K562 treated with DMSO at 1 percent for 48 hours (cell line): ENCODE results near the gene PRSS56. TPM values are rescaled to one million over a fixed set of nuclear protein-coding genes. Genes with fewer than 3 reads are reported as not detected.

Source experiments
- total RNA-seq: library from RNA; unstranded; fragments of 300-600 nt; gene quantifications from 2 replicates; pipeline ENCODE4 v1.2.3, GENCODE V29; 2022; ENCODE audit warnings: low replicate concordance; ENCODE audit errors: extremely low read depth

Gene PRSS56
- not detected in 2 replicates for total RNA-seq

DNA sequence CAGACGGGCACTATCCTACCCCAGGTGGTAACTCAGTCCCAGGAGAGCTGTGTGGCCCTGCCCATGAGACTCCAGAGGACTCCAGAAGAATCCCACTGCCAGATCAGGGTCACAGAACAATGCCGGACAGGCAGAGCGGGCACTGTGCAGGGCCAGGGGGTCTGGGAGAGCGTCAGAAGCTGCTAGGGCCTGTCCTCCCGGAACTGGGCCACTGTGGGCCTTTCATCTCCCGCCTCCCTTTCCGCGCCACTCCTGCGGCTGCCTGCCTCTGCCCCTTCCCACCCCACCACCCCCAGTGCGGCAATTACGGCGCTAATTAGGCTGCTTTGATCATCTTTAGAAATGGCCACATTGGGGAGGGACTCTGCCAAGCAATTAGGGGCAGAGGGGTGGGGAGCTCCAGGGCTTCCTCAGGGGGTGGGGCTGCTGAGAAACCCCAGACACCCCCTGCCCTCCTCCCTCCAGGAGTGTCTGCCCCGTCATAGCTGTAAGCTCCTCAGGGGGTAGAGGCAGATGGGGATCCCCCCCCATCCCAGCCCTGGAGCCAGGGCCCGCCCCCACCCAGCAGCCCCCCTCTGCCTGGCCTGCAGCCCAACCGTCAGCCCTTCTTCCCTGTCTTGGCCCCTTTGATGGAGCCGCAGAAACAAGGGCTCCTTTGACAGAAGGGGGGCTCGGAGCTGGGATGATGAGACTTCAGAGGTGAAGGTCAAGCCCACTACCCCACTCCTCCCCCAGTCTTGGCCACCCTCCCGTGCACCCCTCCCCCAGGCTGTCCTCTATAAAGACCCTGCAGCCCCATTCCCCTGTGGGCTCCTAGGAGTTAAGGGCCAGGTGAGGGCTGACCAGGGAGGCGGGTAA lies at the start of gene PRSS56:
Gene PRSS56, plus strand, starts transcription at position 808 of the 858 bp plus-strand sequence. CDS start 211 bp downstream, outside the sequence.

DNA sequence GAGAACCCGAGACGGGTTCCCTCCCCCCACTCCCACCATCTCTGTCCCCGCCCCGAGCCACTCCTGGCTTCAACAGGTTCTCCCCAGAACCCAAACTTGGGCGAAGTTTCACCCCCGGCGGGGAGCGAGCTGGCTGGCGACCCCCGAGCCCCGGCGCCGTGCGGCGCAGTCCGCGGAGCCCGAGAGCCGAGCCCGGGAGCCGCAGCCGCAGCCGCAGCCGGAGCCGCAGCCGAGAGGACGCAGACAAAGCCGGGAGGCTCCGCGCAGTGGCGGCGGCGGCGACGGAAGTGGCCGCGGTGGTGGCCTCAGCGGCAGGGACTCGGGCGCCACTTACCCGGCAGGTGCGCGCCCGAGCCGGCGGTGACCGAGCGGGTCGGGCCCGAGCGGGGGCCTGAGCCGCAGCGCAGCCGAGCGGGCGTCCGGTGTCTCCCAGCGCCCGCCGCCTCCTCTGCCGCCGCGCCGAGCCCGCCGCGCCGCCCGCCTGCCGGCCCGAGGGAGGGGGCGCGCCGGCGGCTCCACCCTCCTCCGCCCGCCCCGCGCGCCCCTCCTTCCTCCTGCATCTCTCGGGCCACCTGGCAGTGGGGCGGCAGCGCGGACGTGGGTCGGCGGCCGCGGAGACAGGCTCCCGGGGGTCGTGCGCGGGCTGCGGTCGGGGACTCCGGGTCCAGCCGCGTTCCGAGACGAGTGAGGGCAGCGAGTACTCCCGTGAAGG lies 32.6 kb upstream of the PRSS56 start, which contains the start of gene ECEL1:
Gene ECEL1, minus strand, starts transcription at position 450 of the 712 bp plus-strand sequence. CDS start 1,181 bp downstream, outside the sequence.

DNA sequence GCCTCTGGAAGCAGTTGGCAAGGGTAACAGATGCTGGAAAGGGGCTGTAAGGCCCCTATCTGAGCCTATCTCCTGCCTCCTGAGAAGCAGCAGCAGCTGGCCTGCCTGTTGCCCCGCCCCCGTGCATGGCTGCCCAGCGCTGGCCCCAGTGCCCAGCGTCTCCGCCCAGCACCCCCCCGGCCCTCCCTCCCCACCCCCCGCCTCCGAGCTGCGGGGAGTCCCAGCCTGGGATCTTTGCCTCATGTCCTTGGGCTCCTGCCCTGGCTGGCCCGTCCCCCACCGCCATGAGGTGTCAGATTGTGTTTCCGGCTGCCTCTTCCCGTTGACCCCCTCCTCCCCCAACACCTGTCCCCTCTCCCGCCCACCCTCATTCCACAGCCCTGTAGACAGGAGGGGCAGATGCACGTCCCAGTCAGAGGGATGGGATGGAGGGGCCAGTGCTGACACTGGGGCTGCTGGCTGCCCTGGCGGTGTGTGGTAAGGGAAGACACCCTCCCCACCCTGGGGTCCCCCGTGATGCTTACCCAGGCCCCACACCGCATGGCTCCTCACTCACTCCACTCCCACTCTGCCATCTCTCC lies 5.7 kb downstream of the PRSS56 start, which contains the start of gene CHRND:
Gene CHRND, plus strand, starts transcription at position 370 of the 581 bp plus-strand sequence. Its CDS starts 56 bp downstream, at position 426.

DNA sequence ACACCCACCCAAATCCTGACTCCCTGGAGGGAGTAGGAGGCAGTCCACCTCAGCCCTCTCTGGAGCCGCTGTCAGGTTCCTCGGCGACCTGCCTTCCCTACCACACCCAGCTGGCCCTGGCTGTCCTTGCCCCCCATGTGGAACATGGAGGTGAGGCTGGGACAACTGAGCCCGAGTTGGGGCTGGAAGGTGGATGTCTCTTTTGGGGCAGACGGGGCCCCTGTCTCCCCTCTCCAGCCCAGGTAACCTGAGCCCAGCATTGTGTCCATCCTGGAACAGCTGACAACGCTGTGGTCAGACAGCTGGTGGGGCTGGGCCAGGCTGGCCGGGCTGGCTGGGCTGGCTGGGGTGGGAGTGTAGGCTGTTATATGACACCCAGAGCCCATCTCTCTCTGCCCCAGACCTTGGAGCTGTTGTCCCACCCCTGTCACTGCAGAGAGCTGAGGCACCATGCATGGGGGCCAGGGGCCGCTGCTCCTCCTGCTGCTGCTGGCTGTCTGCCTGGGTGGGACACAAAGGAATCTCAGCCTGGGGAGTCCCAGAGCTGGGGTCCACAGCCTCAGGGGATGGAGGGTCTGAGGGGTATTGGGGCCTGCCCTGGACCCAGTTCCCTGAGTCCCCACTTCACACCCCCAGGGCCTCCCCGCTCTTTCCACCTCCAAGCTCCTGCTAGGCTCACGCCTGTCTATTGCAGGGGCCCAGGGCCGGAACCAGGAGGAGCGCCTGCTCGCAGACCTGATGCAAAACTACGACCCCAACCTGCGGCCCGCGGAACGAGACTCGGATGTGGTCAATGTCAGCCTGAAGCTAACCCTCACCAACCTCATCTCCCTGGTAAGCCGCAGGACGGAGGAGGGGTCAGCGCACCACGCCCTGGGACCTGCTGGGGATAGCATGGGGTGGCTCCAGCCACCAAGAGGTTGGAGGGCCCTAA lies 19.4 kb downstream of the PRSS56 start, which contains the start of gene CHRNG:
Gene CHRNG, plus strand, starts transcription at position 395 of the 934 bp plus-strand sequence. Its CDS starts 56 bp downstream, at position 451.

DNA sequence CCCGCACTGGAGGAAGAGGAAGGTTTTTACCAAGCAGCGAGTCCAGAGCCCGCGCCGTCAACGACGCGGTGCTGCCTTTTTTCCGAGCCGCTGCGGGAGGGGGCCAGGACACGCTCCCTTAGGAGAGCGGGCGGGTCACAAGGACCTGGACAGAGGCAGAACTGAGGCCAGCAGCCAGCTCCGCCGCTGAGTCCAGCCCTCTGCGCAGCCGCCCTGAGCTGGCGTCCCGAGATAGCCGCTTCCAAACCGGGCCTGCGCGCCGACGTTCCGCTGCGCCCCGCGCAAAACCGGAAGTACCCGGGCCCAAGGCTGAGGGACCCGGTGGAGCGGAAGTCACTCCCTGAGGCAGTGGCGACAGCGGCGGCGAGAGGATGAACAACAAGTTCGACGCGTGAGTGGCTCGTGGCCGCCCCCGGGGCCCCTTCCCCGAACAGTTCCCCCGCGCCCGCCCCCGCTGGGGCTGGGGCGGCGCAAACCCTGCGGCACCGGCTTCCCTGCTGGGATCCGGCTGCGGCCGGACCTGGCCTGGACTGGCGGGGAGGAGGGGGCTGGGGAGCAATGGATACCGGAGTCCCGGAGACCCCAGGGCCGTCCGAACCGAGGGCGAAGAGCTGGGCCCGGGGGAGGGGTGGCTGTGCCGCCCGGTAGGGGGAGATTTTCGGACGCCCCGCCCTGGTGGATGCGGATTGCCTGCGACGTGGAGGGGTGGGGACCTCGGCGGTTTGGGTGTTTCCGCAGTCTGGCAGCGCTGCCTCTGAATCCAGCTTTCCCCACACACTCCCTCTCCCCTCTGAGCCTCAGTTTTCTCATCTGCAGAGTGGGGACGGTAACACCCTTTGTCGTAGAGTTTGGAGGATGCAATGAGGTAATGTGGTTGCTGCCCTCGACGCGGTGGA lies 30.4 kb downstream of the PRSS56 start, which contains the start of the genes EIF4E2 and TIGD1:
Gene EIF4E2, plus strand, starts transcription at position 336 of the 896 bp plus-strand sequence. Its CDS starts 36 bp downstream, at position 372.
Gene TIGD1, minus strand, starts transcription at position 204 of the 896 bp plus-strand sequence. CDS start 675 bp downstream, outside the sequence.

Other genes with a start within 250 kb of the PRSS56 start
- gene ALPP, start 141.6 kb upstream of the PRSS56 start, total RNA-seq: not detected in 2 replicates
- not detected in 2 replicates for gene ALPG, start 113.5 kb upstream of the PRSS56 start, total RNA-seq
- not detected in 2 replicates for gene ALPI, start 64.2 kb upstream of the PRSS56 start, total RNA-seq
- not detected in 2 replicates for gene ECEL1, start 32.6 kb upstream of the PRSS56 start, total RNA-seq
- gene CHRND, start 5.8 kb downstream of the PRSS56 start, total RNA-seq: not detected in 2 replicates
- not detected in 2 replicates for gene CHRNG, start 19.3 kb downstream of the PRSS56 start, total RNA-seq
- gene TIGD1, start 30.2 kb downstream of the PRSS56 start, total RNA-seq: not detected in 2 replicates
- not detected in 2 replicates for gene EIF4E2, start 30.3 kb downstream of the PRSS56 start, total RNA-seq
- gene EFHD1, start 113.2 kb downstream of the PRSS56 start, total RNA-seq: not detected in 2 replicates
- gene GIGYF2, start 176.9 kb downstream of the PRSS56 start, total RNA-seq: not detected in 2 replicates